GM12878 (cell line): Measurements from ENCODE around the gene PHLDA2. TPM values are rescaled to one million over a fixed set of nuclear protein-coding genes. Genes with fewer than 3 reads are reported as not detected.

Source experiments
- ATAC-seq: fragments of 200-7000 bp; cut with Tn5 transposase; 3 replicates; pipeline ENCODE4 v1.9.1; 2020; ENCODE audit warnings: mild to moderate bottlenecking, moderate library complexity
- BruUV-seq: library from RNA; stranded (reverse); fragments of 400-500 nt; replicated peaks from 2 replicates; lab custom pipeline; 2021; lab: Mats Ljungman, UMichigan
- CTCF ChIA-PET: fragments of 300-600 bp; sonication (Branson Sonifier 250); formaldehyde crosslinking; extraction: SDS; loops from one replicate; lab custom pipeline; 2021; ENCODE audit warnings: inconsistent platforms; lab: Yijun Ruan, JAX
- POLR2A ChIA-PET: fragments of 350-600 bp; formaldehyde crosslinking; extraction: SDS; loops from one replicate; lab custom pipeline; 2021; ENCODE audit warnings: inconsistent platforms; lab: Charles Lee
- RAD21 ChIA-PET: fragments of 300-600 bp; sonication (Branson Sonifier 250); formaldehyde crosslinking; loops from one replicate; lab custom pipeline; 2023; ENCODE audit warnings: antibody characterized with exemption; ENCODE audit not compliant: unreplicated experiment; lab: Charles Lee
- SMC1A ChIA-PET: fragments of 300-600 bp; sonication (Branson Sonifier 250); formaldehyde crosslinking; loops from one replicate; lab custom pipeline; 2023; ENCODE audit not compliant: unreplicated experiment, uncharacterized antibody; lab: Charles Lee
- DNase-seq: peaks from one replicate; pipeline ENCODE4 v3.0.0-alpha.2; 2011; ENCODE audit warnings: low read depth, low spot score
- FAIRE-seq: peaks from 3 replicates; lab custom pipeline; 2011; peaks lifted over from hg19 to GRCh38; lab: Jason Lieb, UNC
- H2AFZ ChIP-seq: 2 replicates; pipeline ENCODE4 v1.6.0; 2011; ENCODE audit warnings: low read depth, low read length, control low read depth; ENCODE audit not compliant: control insufficient read depth
- H3K27ac ChIP-seq: 2 replicates; pipeline ENCODE4 v1.5.1; 2011; ENCODE audit warnings: control low read depth; ENCODE audit not compliant: control insufficient read depth, insufficient read depth
- H3K27me3 ChIP-seq, 2 experiments: replicated peaks in 1 of 2; 2 replicates each; pipeline versions ENCODE4 v1.6.0 to v1.6.1; 2011; ENCODE audit warnings: low read length in 1 of 2; ENCODE audit not compliant: control insufficient read depth in 2 of 2, insufficient read depth in 2 of 2
- H3K36me3 ChIP-seq, 2 experiments: 2 replicates each; pipeline ENCODE4 v1.5.1; 2011; ENCODE audit warnings: low read length in 1 of 2; ENCODE audit not compliant: control insufficient read depth in 2 of 2, insufficient read depth in 2 of 2
- H3K4me1 ChIP-seq: 2 replicates; pipeline ENCODE4 v1.6.1; 2011; ENCODE audit warnings: mild to moderate bottlenecking, low read length, moderate library complexity, mixed read lengths; ENCODE audit not compliant: control insufficient read depth, insufficient read depth
- H3K4me2 ChIP-seq: 2 replicates; pipeline ENCODE4 v1.6.0; 2011; ENCODE audit warnings: control low read depth; ENCODE audit not compliant: control insufficient read depth, insufficient read depth
- H3K4me3 ChIP-seq: fragments of 200-600 bp; sonication (generic); 2 replicates; pipeline ENCODE4 v1.5.1; 2016
- H3K79me2 ChIP-seq: 2 replicates; pipeline ENCODE4 v1.6.0; 2011; ENCODE audit warnings: low read length; ENCODE audit not compliant: control insufficient read depth, insufficient read depth
- H3K9ac ChIP-seq: 2 replicates; pipeline ENCODE4 v1.8.0; 2011; ENCODE audit warnings: low read length, control low read depth, mixed read lengths; ENCODE audit not compliant: control insufficient read depth, insufficient read depth
- H3K9me3 ChIP-seq: replicated peaks from 3 replicates; pipeline ENCODE4 v1.5.1; 2011; ENCODE audit warnings: mild to moderate bottlenecking, low read length; ENCODE audit not compliant: control insufficient read depth, insufficient read depth
- H4K20me1 ChIP-seq: 2 replicates; pipeline ENCODE4 v1.6.0; 2011; ENCODE audit not compliant: control insufficient read depth, insufficient read depth
- CBX3 ChIP-seq: fragments of 200-600 bp; sonication (generic); IDR thresholded peaks from 2 replicates; pipeline ENCODE4 v1.6.1; 2016; ENCODE audit warnings: low read depth, borderline replicate concordance
- E4F1 ChIP-seq: fragments of 450-650 bp; IDR thresholded peaks from 2 replicates; pipeline ENCODE4 v1.6.1; 2018; ENCODE audit warnings: borderline replicate concordance, mild to moderate bottlenecking; ENCODE audit not compliant: partially characterized antibody
- HDAC2 ChIP-seq: fragments of 200-600 bp; sonication (generic); IDR thresholded peaks from 2 replicates; pipeline ENCODE4 v1.6.1; 2017
- IRF5 ChIP-seq: fragments of 450-650 bp; IDR thresholded peaks from 2 replicates; pipeline ENCODE4 v1.6.1; 2017; ENCODE audit warnings: borderline replicate concordance
- MLLT1 ChIP-seq: fragments of 450-650 bp; IDR thresholded peaks from 2 replicates; pipeline ENCODE4 v1.6.1; 2016; ENCODE audit warnings: mild to moderate bottlenecking
- NR2C2 ChIP-seq: IDR thresholded peaks from 2 replicates; pipeline ENCODE4 v1.6.1; 2011; ENCODE audit warnings: borderline replicate concordance, low read depth; ENCODE audit not compliant: control insufficient read depth, insufficient read length
- POLR2A ChIP-seq: IDR thresholded peaks from 2 replicates; pipeline ENCODE4 v1.6.1; 2011; ENCODE audit warnings: low read depth, mild to moderate bottlenecking, low read length
- RB1 ChIP-seq: fragments of 450-650 bp; formaldehyde crosslinking; IDR thresholded peaks from 2 replicates; pipeline ENCODE4 v1.6.1; 2017; ENCODE audit warnings: mild to moderate bottlenecking, borderline replicate concordance
- SIN3A ChIP-seq: IDR thresholded peaks from 2 replicates; pipeline ENCODE4 v1.6.1; 2012; ENCODE audit warnings: low read depth, low read length, improper control_type of control experiment
- TCF12 ChIP-seq: IDR thresholded peaks from 2 replicates; pipeline ENCODE4 v1.6.1; 2011; ENCODE audit warnings: low read depth, mild to moderate bottlenecking, low read length
- TCF7 ChIP-seq: IDR thresholded peaks from 2 replicates; pipeline ENCODE4 v1.6.1; 2014; ENCODE audit warnings: antibody characterized with exemption, borderline replicate concordance
- ZBTB4 ChIP-seq: fragments of 450-650 bp; formaldehyde crosslinking; IDR thresholded peaks from 2 replicates; pipeline ENCODE4 v1.4.0; 2022; ENCODE audit warnings: mild to moderate bottlenecking, moderate library complexity
- ZNF687 ChIP-seq: fragments of 450-650 bp; IDR thresholded peaks from 2 replicates; pipeline ENCODE4 v1.6.1; 2017; ENCODE audit warnings: mild to moderate bottlenecking, moderate library complexity
- WGBS: methylation state at CpG from one replicate; pipeline ENCODE4 v1.1.6; 2016; ENCODE audit warnings: low lambda C conversion rate; ENCODE audit not compliant: insufficient replicate concordance, insufficient coverage; ENCODE audit errors: missing lambda C conversion rate; 5-methylcytosine and 5-hydroxymethylcytosine counted together
- in situ Hi-C: fragments of 300-500 bp; cut with MboI; formaldehyde crosslinking; loops from 9 replicates; pipeline ENCODE4 v1.14.3; 2018; ENCODE audit warnings: mixed read lengths
- intact Hi-C: fragments of 100-400 bp; cut with micrococcal nuclease; formaldehyde crosslinking; loops from one replicate; pipeline ENCODE4 v1.14.2; 2022; ENCODE audit not compliant: unreplicated experiment
- polyA plus RNA-seq, 11 experiments: library from polyadenylated mRNA; depleted of rRNA in 4 of 11; unstranded in 6 of 11; stranded (reverse) in 5 of 11; fragments of >200 nt; fragmentation: Nextera tagmentation in 4 of 11; fragmentation: Illumina TruSeq in 1 of 11; extraction: Ambion mirVana in 4 of 11; extraction: Trizol in 1 of 11; gene quantifications; 1 replicate in 1 of 11; 2 replicates in 10 of 11; pipeline versions ENCODE4 v1.2.1 to v1.2.3, GENCODE V29; 2011 to 2016; ENCODE audit warnings: inconsistent platforms in 2 of 11, missing spikeins in 2 of 11, low read depth in 1 of 11
- total RNA-seq, 4 experiments: library from RNA; depleted of rRNA in 3 of 4; stranded (reverse); fragments of >200 nt in 3 of 4; fragmentation: Illumina TruSeq in 1 of 4; extraction: Trizol in 1 of 4; gene quantifications; 2 replicates each; pipeline versions ENCODE4 v1.2.1 to v1.2.3, GENCODE V29; 2013 to 2021

PHLDA2 gene
- total and polyA plus RNA-seq, 10 of the 15 experiments (the other 5 are each of a cell fraction or from before 2014, with no cell fraction given) = 0.15 to 0.49 (median 0.16) TPM; not detected in 7

GRCh38 chr11:2915473-2915872, 13.7 kb downstream of the PHLDA2 start:
- Histone ChIP-seq H3K4me2 (no peak overlapping the region), H3K9ac (no peak overlapping the region), H3K79me2 (no peaks in the 10 kb centered on the region), H3K9me3 (no peaks in the 10 kb centered on the region), H3K27me3 (no peaks in the 10 kb centered on the region), H3K27ac (no peak overlapping the region), H2AFZ (no peak overlapping the region), H4K20me1 (no peaks in the 10 kb centered on the region), H3K36me3 (no peaks in the 10 kb centered on the region), H3K4me1 (no peaks in the 10 kb centered on the region), H3K4me3 (no peak overlapping the region)
- intact Hi-C loops = no loop called here
- CTCF ChIA-PET = no interaction called here
- RAD21 ChIA-PET = no interaction called here
- DNase-seq (no peak), FAIRE-seq (no peak), ATAC-seq (no peak)
- BruUV-seq = no TSS peak
- POLR2A ChIA-PET = no interaction called here
- in situ Hi-C loops = no loop called here
- WGBS = 67% methylated on average over 11 of the region's 11 CpGs
- SMC1A ChIA-PET = no interaction called here
- TF ChIP-seq CBX3 = no peak
- TF ChIP-seq E4F1 = no peak
- TF ChIP-seq POLR2A = no peak
- no peak for TF ChIP-seq HDAC2
- no peak for TF ChIP-seq TCF12
- TF ChIP-seq TCF7 = no peak
- no peak for TF ChIP-seq ZNF687
- no peak for TF ChIP-seq RB1
- no peak for TF ChIP-seq NR2C2
- TF ChIP-seq IRF5 = no peak
- TF ChIP-seq ZBTB4 (CRISPR knock-in tag) = no peak
- no peak for TF ChIP-seq SIN3A
- TF ChIP-seq MLLT1 = no peak
